DMS153 treated with DMSO at 0.1 percent for 48 hours (cell line): ENCODE results near the gene CAPN8.
A peak's percentile ranks its signal among the peaks of the same experiment; 100 is the strongest.

ENCODE experiments used
- DNase-seq: peaks from one replicate; lab custom pipeline; 2025; ENCODE audit not compliant: unreplicated experiment; lab: John Stamatoyannopoulos, UW

CAPN8 gene

GRCh38 chr1:223702735-223703667, 37.5 kb upstream of the CAPN8 start:
- no peak for DNase-seq

GRCh38 chr1:223700942-223701637, 35.6 kb upstream of the CAPN8 start:
- DNase-seq: no peak

- no peak for DNase-seq
Measured at GRCh38 chr1:223700388-223700918, 35.0 kb upstream of the CAPN8 start.

GRCh38 chr1:223695941-223696340, 30.4 kb upstream of the CAPN8 start:
- DNase-seq: no peak

DNA sequence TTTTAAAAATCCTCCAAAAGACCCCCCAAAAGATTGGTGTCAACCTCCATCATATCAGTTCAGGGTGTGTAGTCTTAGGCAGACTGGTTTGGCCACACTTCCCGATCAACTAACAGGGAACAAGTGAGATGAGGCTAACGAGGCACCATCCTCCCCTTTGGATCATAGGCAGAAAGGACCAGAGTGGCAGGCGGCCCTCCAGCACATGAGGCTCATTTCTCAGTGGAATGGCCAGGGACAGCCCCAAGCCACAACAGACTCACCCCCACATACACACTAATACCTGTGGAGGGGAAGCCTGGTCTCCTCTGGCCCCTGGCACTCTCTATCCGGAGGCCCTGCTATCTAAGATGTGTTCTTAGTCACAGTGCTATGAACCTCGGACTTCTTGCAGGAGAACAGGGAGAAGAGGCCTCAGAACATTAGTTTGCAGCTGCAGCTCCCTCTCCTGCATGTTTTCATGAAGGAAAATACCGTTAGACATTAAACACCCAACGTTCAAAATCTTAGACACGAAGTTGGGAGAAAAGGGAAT, 29.6 kb upstream of the CAPN8 start:
- DNase-seq: no peak

DNA sequence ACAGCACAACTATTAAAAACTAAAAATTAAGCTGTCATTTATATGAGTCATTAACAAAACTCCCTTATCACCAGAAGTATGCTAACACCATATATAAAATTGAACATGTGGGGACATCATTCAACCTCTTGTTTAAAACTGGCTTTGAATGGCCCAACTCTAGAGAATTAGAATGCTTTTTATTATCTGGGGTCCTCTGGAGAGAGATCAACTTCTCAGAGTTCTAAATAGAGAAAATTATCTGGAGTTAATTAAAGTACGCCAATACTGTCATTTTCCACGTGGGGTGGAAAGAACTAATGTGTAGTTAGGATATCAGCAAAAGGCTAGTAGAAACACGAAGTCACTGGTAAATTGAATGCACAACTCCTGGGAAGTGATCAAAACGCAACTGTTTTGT, 25.6 kb upstream of the CAPN8 start:
- DNase-seq: no peak

DNA sequence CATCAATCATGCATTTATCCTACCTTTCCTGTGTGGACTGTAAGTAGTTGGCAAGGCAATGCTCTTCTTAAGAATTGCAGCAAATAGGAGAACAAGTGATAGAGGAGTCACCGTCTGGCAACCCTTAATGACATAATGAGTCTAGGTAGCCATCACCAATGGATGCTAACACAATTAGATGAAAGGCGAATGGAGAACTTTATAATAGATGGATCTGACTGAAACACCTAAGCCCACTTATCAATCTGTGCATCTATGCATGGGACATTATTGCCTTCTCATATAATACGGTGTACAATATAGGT, 18.9 kb upstream of the CAPN8 start:
- DNase-seq: no peak

GRCh38 chr1:223683586-223684487, 18.3 kb upstream of the CAPN8 start:
- peak; percentile 82 for DNase-seq

- DNase-seq: no peak
Measured at GRCh38 chr1:223682502-223682901, 17.0 kb upstream of the CAPN8 start.

DNA sequence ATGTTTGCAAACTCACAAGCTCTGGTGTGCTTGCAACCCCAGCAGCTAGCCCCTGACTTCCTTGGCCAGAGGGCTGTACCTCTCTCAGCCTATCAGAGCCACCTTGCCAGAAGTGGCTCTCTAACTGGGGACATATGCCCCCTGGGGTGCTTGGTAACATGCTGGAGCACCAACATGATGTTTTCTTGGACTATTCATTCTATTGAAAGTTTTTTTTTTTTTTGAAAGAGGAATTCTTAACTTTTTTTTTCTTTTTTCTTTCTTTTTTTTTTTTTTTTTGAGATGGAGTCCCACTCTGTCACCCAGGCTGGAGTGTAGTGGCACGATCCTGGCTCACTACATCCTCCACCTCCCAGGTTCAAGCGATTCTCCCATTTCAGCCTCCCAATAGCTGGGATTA, 14.7 kb upstream of the CAPN8 start:
- no peak for DNase-seq

GRCh38 chr1:223678841-223679240, 13.3 kb upstream of the CAPN8 start:
- no peak for DNase-seq

GRCh38 chr1:223674119-223674890, 8.8 kb upstream of the CAPN8 start:
- no peak for DNase-seq

- no peak for DNase-seq
Measured at GRCh38 chr1:223670458-223671159, 5.1 kb upstream of the CAPN8 start.

DNA sequence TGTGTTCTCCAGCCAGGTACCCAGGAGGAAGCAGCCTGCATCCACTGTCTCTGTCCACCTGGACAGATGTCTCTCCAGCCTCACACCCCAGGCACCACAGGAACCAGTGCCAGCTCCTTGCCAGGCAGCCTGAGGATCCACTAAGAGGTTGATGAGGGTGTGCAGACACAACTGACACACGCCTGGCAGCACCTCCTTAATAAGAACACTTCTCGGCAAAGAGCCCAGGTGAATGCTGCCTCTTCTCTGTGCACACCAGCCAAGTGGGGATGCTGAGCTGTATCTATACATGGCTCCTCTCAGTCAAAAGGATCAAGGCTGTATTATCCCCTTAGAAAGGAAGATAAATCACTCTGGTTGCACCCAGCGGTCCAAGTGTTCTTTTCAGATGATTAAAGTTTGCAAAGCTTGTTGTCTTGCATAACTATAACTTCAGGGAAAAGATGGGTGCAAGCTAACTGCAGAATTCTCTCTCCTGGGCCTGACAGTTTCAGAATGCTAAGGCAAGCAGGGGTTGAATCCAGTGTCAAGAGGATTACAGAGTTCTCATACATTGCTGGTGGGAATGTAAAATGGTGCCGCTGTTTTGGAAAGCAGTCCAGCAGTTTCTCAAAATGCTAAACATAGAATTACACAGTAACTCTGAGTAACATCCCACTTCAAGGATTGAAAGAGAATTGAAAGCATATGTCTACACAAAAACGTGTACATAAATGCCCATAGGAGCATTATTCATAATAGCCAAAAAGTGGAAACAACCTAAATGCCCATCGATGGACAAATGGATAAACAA, 3.7 kb upstream of the CAPN8 start:
- DNase-seq: no peak

GRCh38 chr1:223667484-223668182, 2.1 kb upstream of the CAPN8 start:
- DNase-seq: no peak

- DNase-seq: no peak
Measured at GRCh38 chr1:223664106-223664505, 1.4 kb downstream of the CAPN8 start.

DNA sequence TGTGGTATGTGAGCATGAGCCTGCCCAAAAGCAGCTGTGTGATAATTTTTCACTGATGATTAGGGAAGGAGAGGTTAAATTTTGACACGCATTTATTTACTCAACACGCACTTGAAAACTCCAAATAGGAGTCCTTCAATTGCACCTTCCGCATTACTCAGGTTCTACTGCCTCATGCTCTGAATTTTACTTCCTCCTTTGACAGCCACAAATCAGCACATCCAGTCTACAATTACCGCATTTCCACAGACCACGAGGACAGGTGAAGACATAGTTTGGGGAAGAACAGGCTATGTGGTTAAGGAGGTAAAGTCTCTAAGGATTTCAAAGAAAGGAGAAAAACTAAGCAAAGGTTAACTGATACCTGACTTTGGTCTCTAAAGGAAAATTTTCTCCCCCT, 2.6 kb downstream of the CAPN8 start:
- no peak for DNase-seq

- no peak for DNase-seq
Measured at GRCh38 chr1:223659711-223660110, 5.8 kb downstream of the CAPN8 start.
